ENCODE data around the gene GYG2.

Gene GYG2

GRCh38 chrX:2831471-2832228 lies 2.9 kb downstream of the GYG2 start:
- TF ChIP-seq ZFP30 (CRISPR knock-in tag; IDR thresholded peaks at IDR 0.05) (no peak), CREB5 (CRISPR knock-in tag; IDR thresholded peaks at IDR 0.05; ENCODE audit: low read depth) (no peak), TCF4 (CRISPR knock-in tag; IDR thresholded peaks at IDR 0.05; ENCODE audit: borderline replicate concordance) (no peak), SNAI2 (CRISPR knock-in tag; IDR thresholded peaks at IDR 0.05) (no peak)
- no peak for ATAC-seq

GRCh38 chrX:2837961-2838360 lies 9.2 kb downstream of the GYG2 start:
- TF ChIP-seq CSRNP3 (CRISPR knock-in tag; IDR thresholded peaks at IDR 0.05), result no peak
- ATAC-seq, result no peak

GRCh38 chrX:2840961-2841360 lies 12.2 kb downstream of the GYG2 start:
- TF ChIP-seq RARB (CRISPR knock-in tag; IDR thresholded peaks at IDR 0.05) (no peak), PPARA (CRISPR knock-in tag; IDR thresholded peaks at IDR 0.05; ENCODE audit: borderline replicate concordance) (no peak)

GRCh38 chrX:2841537-2841936 lies 12.8 kb downstream of the GYG2 start:
- TF ChIP-seq RARB (CRISPR knock-in tag; IDR thresholded peaks at IDR 0.05), result no peak
- no peak for TF ChIP-seq ESRRG (CRISPR knock-in tag; IDR thresholded peaks at IDR 0.05)
- no peak for TF ChIP-seq ARNTL (CRISPR knock-in tag; IDR thresholded peaks at IDR 0.05; ENCODE audit: borderline replicate concordance, low read depth)
- TF ChIP-seq ZC3H10 (CRISPR knock-in tag; IDR thresholded peaks at IDR 0.05), result no peak
- no peak for TF ChIP-seq TCF4 (CRISPR knock-in tag; IDR thresholded peaks at IDR 0.05; ENCODE audit: borderline replicate concordance)
- no peak for TF ChIP-seq OSR1 (CRISPR knock-in tag; IDR thresholded peaks at IDR 0.05)
- no peak for TF ChIP-seq ZNF8 (CRISPR knock-in tag; IDR thresholded peaks at IDR 0.05)
- no peak for TF ChIP-seq SNAI2 (CRISPR knock-in tag; IDR thresholded peaks at IDR 0.05)
- no peak for TF ChIP-seq ISL1 (CRISPR knock-in tag; IDR thresholded peaks at IDR 0.05)
- TF ChIP-seq BACH2 (CRISPR knock-in tag; IDR thresholded peaks at IDR 0.05; ENCODE audit: borderline replicate concordance), result no peak
- no peak for TF ChIP-seq PATZ1 (CRISPR knock-in tag; IDR thresholded peaks at IDR 0.05; ENCODE audit: borderline replicate concordance)
- no peak for TF ChIP-seq ZNF70 (CRISPR knock-in tag; IDR thresholded peaks at IDR 0.05)
- no peak for TF ChIP-seq CSRNP3 (CRISPR knock-in tag; IDR thresholded peaks at IDR 0.05)
- TF ChIP-seq ZNF565 (CRISPR knock-in tag; conservative IDR thresholded peaks at IDR 0.05; ENCODE audit: low read depth), result no peak
- TF ChIP-seq ZFP30 (CRISPR knock-in tag; IDR thresholded peaks at IDR 0.05), result no peak
- TF ChIP-seq POU6F1 (CRISPR knock-in tag; IDR thresholded peaks at IDR 0.05; ENCODE audit: borderline replicate concordance, low read depth), result no peak
- TF ChIP-seq GLIS3 (CRISPR knock-in tag; IDR thresholded peaks at IDR 0.05), result no peak
- TF ChIP-seq TOX (CRISPR knock-in tag; IDR thresholded peaks at IDR 0.05; ENCODE audit: borderline replicate concordance), result no peak
- no peak for TF ChIP-seq PPARA (CRISPR knock-in tag; IDR thresholded peaks at IDR 0.05; ENCODE audit: borderline replicate concordance)
- TF ChIP-seq CREB5 (CRISPR knock-in tag; IDR thresholded peaks at IDR 0.05; ENCODE audit: low read depth), result no peak
- no peak for ATAC-seq

More at GRCh38 chrX:2840961-2841360, 12.2 kb downstream of the GYG2 start:
- ATAC-seq, result no peak
